HG02610 (cell line): ENCODE results near the gene CORO6.

Experiments
- ATAC-seq: cut with Tn5 transposase; IDR thresholded peaks from one replicate; pipeline ENCODE4 v1.9.1; 2021; ENCODE audit warnings: mild to moderate bottlenecking, moderate library complexity; ENCODE audit not compliant: unreplicated experiment

Gene CORO6

DNA sequence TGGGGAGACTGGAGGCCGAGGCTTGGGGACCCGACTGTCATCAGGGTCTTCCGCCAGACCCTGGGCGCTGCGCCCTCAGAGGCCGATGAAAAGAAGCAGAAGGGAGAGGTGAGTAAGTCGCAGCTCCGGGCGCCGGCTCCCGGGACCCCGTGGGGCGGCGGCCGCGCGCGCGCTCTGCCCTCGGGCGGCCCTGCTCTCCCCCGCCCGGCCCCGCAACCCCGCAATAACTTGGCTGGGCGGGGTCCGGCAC is 55.5 kb downstream of the CORO6 start:
- ATAC-seq, result no peak

- no peak for ATAC-seq
These were observed 56.0 kb downstream of the CORO6 start, which contains the start of gene ABHD15 for GRCh38 chr17:29566473-29567303. Gene ABHD15 (minus strand): TSS chr17:29567037. CDS start chr17:29566966, 71 bp downstream.

GRCh38 chr17:29565643-29566472 is 56.9 kb downstream of the CORO6 start:
- no peak for ATAC-seq
